Measurements from ENCODE around the gene PRDM7. TPM values are rescaled to one million over a fixed set of nuclear protein-coding genes. Genes with fewer than 3 reads are reported as not detected.

PRDM7 gene
- total RNA-seq, 1 experiment from 2014 or later = not detected

GRCh38 chr16:90034504-90034903 lies 42.6 kb downstream of the PRDM7 start:
- Histone ChIP-seq H3K9me3 (replicated peaks) (no peaks in the 10 kb centered on the region), H3K27ac (no peak overlapping the region), H3K27me3 (no peaks in the 10 kb centered on the region), H3K4me3 (no peak overlapping the region), H3K4me1 (peaks cover 10% of the 10 kb centered on the region), H3K36me3 (peaks cover 8% of the 10 kb centered on the region)
- DNase-seq = no peak

- Histone ChIP-seq H3K27ac (no peak overlapping the region), H3K27me3 (no peaks in the 10 kb centered on the region), H3K4me1 (peaks cover 10% of the 10 kb centered on the region), H3K4me3 (no peak overlapping the region), H3K36me3 (peaks cover 8% of the 10 kb centered on the region), H3K9me3 (replicated peaks) (no peaks in the 10 kb centered on the region)
- DNase-seq = no peak
These were observed 43.7 kb downstream of the PRDM7 start for GRCh38 chr16:90033387-90033786.

- no peaks in the 10 kb centered on the region for H3K27me3 ChIP-seq
- peaks cover 10% of the 10 kb centered on the region for H3K4me1 ChIP-seq
- H3K27ac ChIP-seq = no peak overlapping the region
- peaks cover 8% of the 10 kb centered on the region for H3K36me3 ChIP-seq
- H3K4me3 ChIP-seq = no peak overlapping the region
- H3K9me3 ChIP-seq (replicated peaks) = no peaks in the 10 kb centered on the region
- peak in 1 of 2 experiments; percentile 37 for DNase-seq
These were observed 44.3 kb downstream of the PRDM7 start for GRCh38 chr16:90032674-90033331.

- peaks cover 8% of the 10 kb centered on the region for H3K36me3 ChIP-seq
- no peaks in the 10 kb centered on the region for H3K9me3 ChIP-seq (replicated peaks)
- H3K4me1 ChIP-seq = peaks cover 10% of the 10 kb centered on the region
- peak; percentile 12 to 35 for DNase-seq
- H3K27me3 ChIP-seq = no peaks in the 10 kb centered on the region
- H3K4me3 ChIP-seq = no peak overlapping the region
- no peak overlapping the region for H3K27ac ChIP-seq
These were observed 45.0 kb downstream of the PRDM7 start for GRCh38 chr16:90031931-90032673.

GRCh38 chr16:90031186-90031930 lies 45.8 kb downstream of the PRDM7 start:
- Histone ChIP-seq H3K36me3 (peaks cover 3% of the 10 kb centered on the region), H3K4me1 (peaks cover 10% of the 10 kb centered on the region), H3K9me3 (replicated peaks) (no peaks in the 10 kb centered on the region), H3K27me3 (no peaks in the 10 kb centered on the region), H3K4me3 (no peak overlapping the region), H3K27ac (no peak overlapping the region)
- DNase-seq = peak in 1 of 2 experiments; percentile 26

GRCh38 chr16:90028985-90029384 lies 48.1 kb downstream of the PRDM7 start:
- no peak for DNase-seq
- Histone ChIP-seq H3K27ac (no peak overlapping the region), H3K9me3 (replicated peaks) (no peaks in the 10 kb centered on the region)

GRCh38 chr16:90027611-90028010 lies 49.5 kb downstream of the PRDM7 start:
- no peaks in the 10 kb centered on the region for H3K9me3 ChIP-seq (replicated peaks)
- no peaks in the 10 kb centered on the region for H3K4me1 ChIP-seq
- no peak overlapping the region for H3K27ac ChIP-seq
- no peaks in the 10 kb centered on the region for H3K36me3 ChIP-seq
- H3K4me3 ChIP-seq = no peak overlapping the region
- no peaks in the 10 kb centered on the region for H3K27me3 ChIP-seq
- DNase-seq = no peak

More at GRCh38 chr16:90028985-90029384, 48.1 kb downstream of the PRDM7 start:
- Histone ChIP-seq H3K4me1 (no peaks in the 10 kb centered on the region), H3K36me3 (no peaks in the 10 kb centered on the region), H3K4me3 (no peak overlapping the region), H3K27me3 (no peaks in the 10 kb centered on the region)

- Histone ChIP-seq H3K4me1 (peaks cover 11% of the 10 kb centered on the region), H3K27ac (no peak overlapping the region), H3K4me3 (no peak overlapping the region), H3K36me3 (no peaks in the 10 kb centered on the region), H3K27me3 (no peaks in the 10 kb centered on the region), H3K9me3 (replicated peaks) (no peaks in the 10 kb centered on the region)
- DNase-seq = no peak
These were observed 51.0 kb downstream of the PRDM7 start for GRCh38 chr16:90026135-90026534.

GRCh38 chr16:90023078-90023447 lies 54.1 kb downstream of the PRDM7 start:
- Histone ChIP-seq H3K27me3 (no peaks in the 10 kb centered on the region), H3K9me3 (replicated peaks) (no peaks in the 10 kb centered on the region), H3K36me3 (no peaks in the 10 kb centered on the region), H3K27ac (peak overlapping the region; percentile 82; the same call in 1 of the 2 replicates), H3K4me1 (peaks cover 17% of the 10 kb centered on the region), H3K4me3 (peak overlapping the region; percentile 71)
- DNase-seq = no peak

GRCh38 chr16:90022209-90023077 lies 54.7 kb downstream of the PRDM7 start:
- peak; percentile 90 for DNase-seq
- Histone ChIP-seq H3K36me3 (no peaks in the 10 kb centered on the region), H3K27me3 (no peaks in the 10 kb centered on the region), H3K9me3 (replicated peaks) (no peaks in the 10 kb centered on the region), H3K27ac (peak overlapping the region; percentile 82), H3K4me1 (peaks cover 17% of the 10 kb centered on the region), H3K4me3 (peak overlapping the region; percentile 71)

GRCh38 chr16:90020838-90021382 lies 56.2 kb downstream of the PRDM7 start:
- Histone ChIP-seq H3K9me3 (replicated peaks) (no peaks in the 10 kb centered on the region), H3K4me1 (peaks cover 17% of the 10 kb centered on the region), H3K27ac (peak overlapping the region; percentile 82), H3K27me3 (no peaks in the 10 kb centered on the region), H3K36me3 (no peaks in the 10 kb centered on the region), H3K4me3 (no peak overlapping the region; the same call in 1 of the 2 replicates)
- DNase-seq = peak; percentile 64 to 78

GRCh38 chr16:90020260-90020837 lies 56.8 kb downstream of the PRDM7 start:
- H3K27ac ChIP-seq = peak overlapping the region; percentile 82; the same call in 1 of the 2 replicates
- H3K9me3 ChIP-seq (replicated peaks) = no peaks in the 10 kb centered on the region
- DNase-seq = peak in 1 of 2 experiments; percentile 39
- peaks cover 17% of the 10 kb centered on the region for H3K4me1 ChIP-seq
- H3K36me3 ChIP-seq = 0 out of 2 replicates have a peak, but pooled peaks cover 1% of the 10 kb centered on the region
- H3K4me3 ChIP-seq = peak overlapping the region; percentile 78
- no peaks in the 10 kb centered on the region for H3K27me3 ChIP-seq

- DNase-seq = peak; percentile 57 to 62
- no peaks in the 10 kb centered on the region for H3K27me3 ChIP-seq
- H3K9me3 ChIP-seq (replicated peaks) = no peaks in the 10 kb centered on the region
- H3K4me3 ChIP-seq = peak overlapping the region; percentile 78
- 0 out of 2 replicates have a peak, but pooled peaks cover 2% of the 10 kb centered on the region for H3K36me3 ChIP-seq
- H3K27ac ChIP-seq = peak overlapping the region; percentile 82; the same call in 1 of the 2 replicates
- peaks cover 17% of the 10 kb centered on the region for H3K4me1 ChIP-seq
These were observed 57.4 kb downstream of the PRDM7 start for GRCh38 chr16:90019543-90020259.

Measured in SJCRH30 (cell line).